Large intestine (tissue), 3 donors: Measurements from ENCODE around the gene NOTCH1. TPM values are rescaled to one million over a fixed set of nuclear protein-coding genes. Genes with fewer than 3 reads are reported as not detected.

Experiments
- DNase-seq, 2 donors: peaks; one replicate each; pipeline versions ENCODE4 v3.0.0 to v3.0.0-alpha.2; 2013
- H3K27ac ChIP-seq: one replicate; pipeline ENCODE4 v1.5.1; 2013; ENCODE audit warnings: low read length
- H3K27me3 ChIP-seq: 2 replicates; pipeline ENCODE4 v1.6.1; 2013; ENCODE audit warnings: low read length; ENCODE audit not compliant: control insufficient read depth, insufficient read depth
- H3K36me3 ChIP-seq: 2 replicates; pipeline ENCODE4 v1.6.1; 2013; ENCODE audit warnings: low read length; ENCODE audit not compliant: control insufficient read depth, insufficient read depth
- H3K4me1 ChIP-seq: one replicate; pipeline ENCODE4 v1.6.1; 2013; ENCODE audit warnings: low read length; ENCODE audit not compliant: control insufficient read depth, insufficient read depth
- H3K4me3 ChIP-seq: one replicate; pipeline ENCODE4 v1.5.1; 2013; ENCODE audit warnings: low read length
- H3K9me3 ChIP-seq: one replicate; pipeline ENCODE4 v1.6.1; 2013; ENCODE audit warnings: mild to moderate bottlenecking, low read depth, low read length, moderate library complexity; ENCODE audit not compliant: control insufficient read depth
- WGBS: methylation state at CpG from one replicate; pipeline ENCODE4 v1.1.5; 2013; ENCODE audit warnings: low lambda C conversion rate; ENCODE audit not compliant: insufficient coverage; 5-methylcytosine and 5-hydroxymethylcytosine counted together
- polyA plus RNA-seq: library from polyadenylated mRNA; unstranded; fragments of 120-200 nt; gene quantifications from one replicate; pipeline ENCODE4 v1.2.1, GENCODE V29; 2013

NOTCH1 gene
- polyA plus RNA-seq, 1 donor, result 13.4 TPM

GRCh38 chr9:136504512-136505348 lies 41.1 kb downstream of the NOTCH1 start:
- Histone ChIP-seq H3K27me3 (no peaks in the 10 kb centered on the region), H3K27ac (no peak overlapping the region), H3K9me3 (peaks cover 6% of the 10 kb centered on the region), H3K4me1 (no peaks in the 10 kb centered on the region), H3K4me3 (no peak overlapping the region), H3K36me3 (peaks cover 86% of the 10 kb centered on the region)
- no peak for DNase-seq
- WGBS, result no CpG with 5 or more reads among the region's 68 CpGs

DNA sequence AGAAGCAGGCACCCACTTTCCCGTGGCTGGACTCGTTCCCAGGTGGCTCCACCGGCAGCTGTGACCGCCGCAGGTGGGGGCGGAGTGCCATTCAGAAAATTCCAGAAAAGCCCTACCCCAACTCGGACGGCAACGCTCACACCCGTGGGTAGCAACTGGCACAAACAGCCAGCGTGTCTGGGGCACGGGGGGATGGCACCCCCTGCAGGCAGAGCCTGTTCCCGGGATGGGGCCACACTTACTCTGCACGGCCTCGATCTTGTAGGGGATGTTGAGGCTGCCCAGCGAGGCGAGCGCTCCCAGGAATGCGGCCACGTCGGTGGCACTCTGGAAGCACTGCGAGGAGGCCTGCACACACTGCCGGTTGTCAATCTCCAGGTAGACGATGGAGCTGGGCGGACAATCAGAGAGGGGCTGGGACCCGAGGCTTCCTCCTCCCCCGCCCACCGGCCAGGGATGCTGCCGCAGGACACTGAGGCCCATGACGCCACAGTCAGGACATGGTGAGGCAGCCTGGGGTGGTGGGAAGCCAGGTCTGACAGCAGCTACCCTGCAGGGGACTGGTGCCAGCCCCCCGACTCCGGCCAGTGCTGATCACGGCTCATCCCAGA lies 42.8 kb downstream of the NOTCH1 start:
- H3K36me3 ChIP-seq, result peaks cover 84% of the 10 kb centered on the region
- H3K9me3 ChIP-seq, result peaks cover 6% of the 10 kb centered on the region
- H3K27me3 ChIP-seq, result no peaks in the 10 kb centered on the region
- H3K4me1 ChIP-seq, result no peaks in the 10 kb centered on the region
- WGBS, result no CpG with 5 or more reads among the region's 33 CpGs
- no peak for DNase-seq
- no peak overlapping the region for H3K4me3 ChIP-seq
- H3K27ac ChIP-seq, result no peak overlapping the region

DNA sequence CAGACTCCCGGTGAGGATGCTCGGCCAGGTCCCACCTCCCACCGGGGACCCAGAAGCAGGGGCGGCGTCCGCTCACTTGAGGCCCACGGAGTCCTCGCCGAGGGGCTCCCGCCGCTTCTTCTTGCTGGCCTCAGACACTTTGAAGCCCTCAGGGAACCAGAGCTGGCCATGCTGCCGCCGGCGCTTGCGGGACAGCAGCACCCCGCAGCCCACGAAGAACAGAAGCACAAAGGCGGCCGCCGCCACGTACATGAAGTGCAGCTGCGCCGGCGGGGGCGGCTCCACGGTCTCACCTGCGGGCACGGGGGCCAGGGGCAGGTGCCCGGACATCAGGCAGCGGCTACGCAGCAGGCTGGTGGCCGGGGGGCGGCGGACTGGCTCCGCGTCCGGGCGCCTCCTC lies 43.7 kb downstream of the NOTCH1 start:
- Histone ChIP-seq H3K4me1 (no peaks in the 10 kb centered on the region), H3K36me3 (peaks cover 80% of the 10 kb centered on the region), H3K27me3 (no peaks in the 10 kb centered on the region), H3K9me3 (peaks cover 6% of the 10 kb centered on the region), H3K4me3 (no peak overlapping the region), H3K27ac (no peak overlapping the region)
- DNase-seq, result no peak
- WGBS, result no CpG with 5 or more reads among the region's 38 CpGs

DNA sequence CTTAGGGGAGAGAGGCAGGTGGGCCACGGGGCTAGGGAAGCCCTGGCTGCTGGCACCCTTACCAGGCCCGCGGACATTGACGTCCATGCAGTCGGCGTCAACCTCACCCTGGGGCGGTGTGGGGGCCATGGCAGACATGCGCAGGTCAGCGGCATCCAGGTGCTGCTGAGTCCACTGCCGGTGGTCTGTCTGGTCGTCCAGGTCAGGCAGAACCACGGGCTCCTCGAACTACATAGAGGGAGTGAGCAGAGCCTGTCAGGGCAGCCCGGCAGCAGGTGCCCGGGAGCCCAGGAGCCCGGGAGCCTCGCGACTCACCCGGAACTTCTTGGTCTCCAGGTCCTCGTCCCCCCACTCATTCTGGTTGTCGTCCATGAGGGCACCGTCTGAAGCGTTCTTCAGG lies 44.2 kb downstream of the NOTCH1 start:
- peaks cover 75% of the 10 kb centered on the region for H3K36me3 ChIP-seq
- H3K27me3 ChIP-seq, result no peaks in the 10 kb centered on the region
- no peak overlapping the region for H3K4me3 ChIP-seq
- no peaks in the 10 kb centered on the region for H3K4me1 ChIP-seq
- DNase-seq, result no peak
- peaks cover 5% of the 10 kb centered on the region for H3K9me3 ChIP-seq
- no peak overlapping the region for H3K27ac ChIP-seq
- WGBS, result no CpG with 5 or more reads among the region's 23 CpGs

- no peaks in the 10 kb centered on the region for H3K4me1 ChIP-seq
- H3K36me3 ChIP-seq, result peaks cover 67% of the 10 kb centered on the region
- no peak overlapping the region for H3K4me3 ChIP-seq
- peaks cover 2% of the 10 kb centered on the region for H3K9me3 ChIP-seq
- WGBS, result no CpG with 5 or more reads among the region's 50 CpGs
- no peak overlapping the region for H3K27ac ChIP-seq
- no peaks in the 10 kb centered on the region for H3K27me3 ChIP-seq
- no peak for DNase-seq
Observed at GRCh38 chr9:136499935-136500910, 45.6 kb downstream of the NOTCH1 start.

DNA sequence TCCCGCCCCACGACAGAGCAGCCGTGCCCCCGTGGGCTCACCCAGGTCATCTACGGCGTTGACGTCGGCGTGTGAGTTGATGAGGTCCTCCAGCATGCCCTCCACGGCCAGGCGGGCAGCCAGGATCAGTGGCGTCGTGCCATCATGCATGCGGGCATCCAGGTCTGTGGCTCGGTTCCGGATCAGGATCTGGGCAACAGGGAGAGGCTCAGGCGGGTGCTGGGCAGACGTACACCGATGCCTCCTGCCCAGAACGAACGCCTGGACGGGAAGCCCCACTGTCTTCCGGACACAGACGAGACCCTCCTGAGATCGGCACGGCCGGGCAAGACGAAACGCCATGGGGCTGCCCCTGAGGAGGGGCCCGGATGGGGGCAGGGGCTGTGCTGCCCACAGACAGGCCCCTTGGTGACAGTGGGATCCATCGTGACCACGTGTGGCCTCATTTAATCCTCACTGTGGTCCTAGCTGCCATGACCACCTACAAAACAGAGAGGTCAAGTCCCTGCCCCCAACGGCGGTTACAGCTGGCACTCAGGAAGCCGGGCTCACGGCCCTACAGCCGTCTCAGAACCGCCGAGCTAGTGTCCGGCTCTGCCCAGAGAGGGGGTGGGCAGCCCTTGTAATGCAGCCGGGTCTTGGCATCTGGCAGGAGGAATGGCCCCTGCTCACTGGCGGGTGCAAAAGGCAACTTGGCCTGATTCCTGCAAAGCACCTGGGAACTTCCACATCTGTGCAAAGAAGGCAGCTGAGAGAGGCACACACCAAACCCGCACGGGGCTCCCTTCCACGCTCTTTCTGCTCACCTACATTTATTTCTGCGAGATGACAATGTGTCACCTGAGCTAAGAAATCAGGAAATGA lies 46.5 kb downstream of the NOTCH1 start:
- Histone ChIP-seq H3K9me3 (no peaks in the 10 kb centered on the region), H3K4me3 (no peak overlapping the region), H3K4me1 (no peaks in the 10 kb centered on the region), H3K27me3 (no peaks in the 10 kb centered on the region), H3K27ac (no peak overlapping the region), H3K36me3 (peaks cover 62% of the 10 kb centered on the region)
- WGBS, result no CpG with 5 or more reads among the region's 46 CpGs
- no peak for DNase-seq

- no peaks in the 10 kb centered on the region for H3K4me1 ChIP-seq
- DNase-seq, result no peak
- H3K9me3 ChIP-seq, result no peaks in the 10 kb centered on the region
- H3K36me3 ChIP-seq, result peaks cover 52% of the 10 kb centered on the region
- no CpG with 5 or more reads among the region's 28 CpGs for WGBS
- H3K27ac ChIP-seq, result no peak overlapping the region
- no peak overlapping the region for H3K4me3 ChIP-seq
- no peaks in the 10 kb centered on the region for H3K27me3 ChIP-seq
Observed at GRCh38 chr9:136497916-136498695, 47.7 kb downstream of the NOTCH1 start.

GRCh38 chr9:136496801-136497620 lies 48.8 kb downstream of the NOTCH1 start:
- no peak for DNase-seq
- no peaks in the 10 kb centered on the region for H3K27me3 ChIP-seq
- H3K36me3 ChIP-seq, result peaks cover 46% of the 10 kb centered on the region
- H3K4me1 ChIP-seq, result no peaks in the 10 kb centered on the region
- no peak overlapping the region for H3K27ac ChIP-seq
- H3K4me3 ChIP-seq, result no peak overlapping the region
- no CpG with 5 or more reads among the region's 56 CpGs for WGBS
- no peaks in the 10 kb centered on the region for H3K9me3 ChIP-seq

DNA sequence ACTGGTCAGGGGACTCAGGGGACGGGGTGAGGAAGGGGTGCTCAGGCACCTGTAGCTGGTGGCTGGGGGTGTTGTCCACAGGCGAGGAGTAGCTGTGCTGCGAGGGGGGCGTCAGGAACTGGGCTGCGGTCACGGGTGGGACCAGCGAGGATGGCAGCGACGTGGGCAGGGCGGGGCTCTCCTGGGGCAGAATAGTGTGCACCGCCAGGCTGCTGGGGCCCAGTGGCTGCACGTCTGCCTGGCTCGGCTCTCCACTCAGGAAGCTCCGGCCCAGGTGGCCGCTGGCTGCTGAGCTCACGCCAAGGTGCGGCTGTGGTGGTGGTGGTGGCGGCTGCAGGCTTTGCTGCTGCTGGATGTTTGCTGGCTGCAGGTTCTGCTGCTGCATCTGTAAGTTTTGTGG lies 49.7 kb downstream of the NOTCH1 start:
- H3K9me3 ChIP-seq, result no peaks in the 10 kb centered on the region
- no CpG with 5 or more reads among the region's 18 CpGs for WGBS
- no peak for DNase-seq
- no peaks in the 10 kb centered on the region for H3K27me3 ChIP-seq
- H3K4me1 ChIP-seq, result no peaks in the 10 kb centered on the region
- no peak overlapping the region for H3K4me3 ChIP-seq
- no peak overlapping the region for H3K27ac ChIP-seq
- H3K36me3 ChIP-seq, result peaks cover 39% of the 10 kb centered on the region
